AG04449 (cell line): ENCODE data around the gene CEMIP.
"Not testable (repeated sequence)": the region's sequence is repeated elsewhere in the genome, so short reads cannot be mapped to it uniquely, and the experiment has no call there.

Experiments
- CTCF ChIA-PET: fragments of 350-600 bp; formaldehyde crosslinking; extraction: SDS; loops from one replicate; lab custom pipeline; 2021; ENCODE audit warnings: antibody characterized with exemption; lab: Yijun Ruan, JAX
- POLR2A ChIA-PET: fragments of 400-600, 350-600 bp; formaldehyde crosslinking; extraction: SDS; loops from one replicate; lab custom pipeline; 2020; ENCODE audit warnings: antibody characterized with exemption, inconsistent platforms; lab: Yijun Ruan, JAX
- DNase-seq: peaks from one replicate; pipeline ENCODE4 v3.0.0-alpha.2; 2010; ENCODE audit warnings: low read depth, low spot score
- H3K4me3 ChIP-seq: 2 replicates; pipeline ENCODE4 v1.5.1; 2011; ENCODE audit warnings: low read depth, mild to moderate bottlenecking, control low read depth, low read length
- CTCF ChIP-seq: IDR thresholded peaks from one replicate; pipeline ENCODE4 v1.5.1; 2011; ENCODE audit warnings: mild to moderate bottlenecking, moderate library complexity, low read length, control low read depth, inconsistent platforms; ENCODE audit not compliant: insufficient read depth; ENCODE audit errors: missing control alignments

The CEMIP gene

GRCh38 chr15:80957556-80957955, 178.4 kb downstream of the CEMIP start:
- H3K4me3 ChIP-seq: no peak overlapping the region
- CTCF ChIA-PET: interaction anchor here (1.3 to 5.2 kb wide), 2 partner anchors 12 to 181 kb away, joined by 6 to 63 read pairs; no protein-coding TSS in a partner anchor
- no peak for DNase-seq
- POLR2A ChIA-PET: no interaction called here
- no peak for TF ChIP-seq CTCF

GRCh38 chr15:80957976-80958375, 178.8 kb downstream of the CEMIP start:
- ChIA-PET CTCF (interaction anchor here (5.2 kb wide), 1 partner anchor 12 kb away, joined by 63 read pairs; no protein-coding TSS in a partner anchor), POLR2A (no interaction called here)
- no peak overlapping the region for H3K4me3 ChIP-seq
- DNase-seq: no peak
- TF ChIP-seq CTCF: no peak

GRCh38 chr15:80958818-80959495, 179.8 kb downstream of the CEMIP start:
- TF ChIP-seq CTCF: no peak
- no peak for DNase-seq
- CTCF ChIA-PET: interaction anchor here (1.0 to 5.2 kb wide), 3 partner anchors 11 to 179 kb away, joined by 4 to 63 read pairs (median 9); partner anchors contain the start of gene CEMIP
- POLR2A ChIA-PET: interaction anchor here (1.5 kb wide), 1 partner anchor 11 kb away, joined by 4 read pairs; no protein-coding TSS in a partner anchor
- H3K4me3 ChIP-seq: no peak overlapping the region

GRCh38 chr15:80965454-80965853, 186.3 kb downstream of the CEMIP start:
- DNase-seq, POLR2A ChIA-PET, H3K4me3 ChIP-seq, CTCF ChIA-PET: not testable (repeated sequence)

GRCh38 chr15:80966431-80967197, 187.4 kb downstream of the CEMIP start:
- no peak for DNase-seq
- CTCF ChIA-PET: interaction anchor here (0.8 to 7.0 kb wide), 9 partner anchors 8 to 547 kb away, joined by 3 to 121 read pairs (median 50); partner anchors contain the start of gene CEMIP
- no peak overlapping the region for H3K4me3 ChIP-seq
- TF ChIP-seq CTCF: no peak
- POLR2A ChIA-PET: interaction anchor here (0.5 kb wide), 1 partner anchor 55 kb away, joined by 7 read pairs; no protein-coding TSS in a partner anchor

- TF ChIP-seq CTCF: no peak
- ChIA-PET POLR2A (interaction anchor here (1.7 kb wide), 1 partner anchor 188 kb away, joined by 7 read pairs; the partner anchor contains the start of gene CEMIP), CTCF (interaction anchor here (0.8 to 7.0 kb wide), 10 partner anchors 9 to 548 kb away, joined by 3 to 121 read pairs (median 50); partner anchors contain the start of gene CEMIP)
- no peak overlapping the region for H3K4me3 ChIP-seq
- no peak for DNase-seq
Observed at GRCh38 chr15:80967451-80967850, 188.3 kb downstream of the CEMIP start.
